Measurements from ENCODE around the gene KLHDC9.

KLHDC9 gene

DNA sequence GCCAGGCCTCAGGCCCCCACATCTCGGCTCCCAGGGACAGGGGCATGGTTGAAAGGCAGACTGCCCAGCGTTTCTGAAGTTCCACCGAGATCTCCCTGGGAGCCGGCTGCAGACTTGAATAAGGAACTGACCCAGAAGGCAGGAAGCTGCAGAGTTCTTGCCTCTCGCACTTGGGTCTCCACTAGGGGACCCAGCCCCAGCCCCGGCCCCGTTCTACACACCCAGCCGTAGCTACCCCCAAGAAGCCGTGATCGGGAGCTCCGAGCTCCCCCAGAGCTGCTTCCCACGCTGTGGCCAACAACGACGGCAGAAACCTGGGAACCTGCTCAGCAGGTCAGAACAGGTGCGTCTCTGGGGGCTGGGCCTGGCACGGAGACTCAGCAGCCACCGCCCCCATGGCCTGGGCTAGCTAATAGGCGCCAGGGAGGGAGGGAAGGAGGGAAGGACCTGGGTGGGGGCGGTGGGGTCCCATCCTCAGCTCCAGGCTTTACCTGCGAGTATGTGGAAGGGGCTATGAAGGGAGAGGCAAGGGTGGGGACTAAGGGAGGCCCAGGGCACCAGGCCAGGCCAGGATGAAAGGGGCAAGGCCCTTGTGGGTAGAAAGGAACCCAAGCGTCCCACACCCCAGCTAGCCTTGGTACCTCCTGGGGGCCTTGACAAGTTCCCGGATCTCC lies 8.8 kb upstream of the KLHDC9 start, which contains the start of gene NECTIN4:
NECTIN4 (minus strand) TSS at position 308 of the 674 bp plus-strand sequence; CDS start at position 46, 262 bp downstream.
- no peaks in the 10 kb centered on the region for H3K36me3 ChIP-seq
- intact Hi-C loops (cut with DNase I; ENCODE audit: low total_unique reads), result no loop called here
- TF ChIP-seq, protein P1, sequence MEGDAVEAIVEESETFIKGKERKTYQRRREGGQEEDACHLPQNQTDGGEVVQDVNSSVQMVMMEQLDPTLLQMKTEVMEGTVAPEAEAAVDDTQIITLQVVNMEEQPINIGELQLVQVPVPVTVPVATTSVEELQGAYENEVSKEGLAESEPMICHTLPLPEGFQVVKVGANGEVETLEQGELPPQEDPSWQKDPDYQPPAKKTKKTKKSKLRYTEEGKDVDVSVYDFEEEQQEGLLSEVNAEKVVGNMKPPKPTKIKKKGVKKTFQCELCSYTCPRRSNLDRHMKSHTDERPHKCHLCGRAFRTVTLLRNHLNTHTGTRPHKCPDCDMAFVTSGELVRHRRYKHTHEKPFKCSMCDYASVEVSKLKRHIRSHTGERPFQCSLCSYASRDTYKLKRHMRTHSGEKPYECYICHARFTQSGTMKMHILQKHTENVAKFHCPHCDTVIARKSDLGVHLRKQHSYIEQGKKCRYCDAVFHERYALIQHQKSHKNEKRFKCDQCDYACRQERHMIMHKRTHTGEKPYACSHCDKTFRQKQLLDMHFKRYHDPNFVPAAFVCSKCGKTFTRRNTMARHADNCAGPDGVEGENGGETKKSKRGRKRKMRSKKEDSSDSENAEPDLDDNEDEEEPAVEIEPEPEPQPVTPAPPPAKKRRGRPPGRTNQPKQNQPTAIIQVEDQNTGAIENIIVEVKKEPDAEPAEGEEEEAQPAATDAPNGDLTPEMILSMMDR (IDR thresholded peaks at IDR 0.05), result no peak
- H3K27ac ChIP-seq, result no peak within 1 kb of the TSS
- no peaks in the 10 kb centered on the region for H3K9me3 ChIP-seq
- peak in 1 of 2 donors; percentile 54 for DNase-seq
- no peak within 1 kb of the TSS for H3K4me3 ChIP-seq
- H3K4me1 ChIP-seq, result no peaks in the 10 kb centered on the region
- H3K27me3 ChIP-seq, result peaks cover 0 to 24% of the 10 kb centered on the region in 2 donors

DNA sequence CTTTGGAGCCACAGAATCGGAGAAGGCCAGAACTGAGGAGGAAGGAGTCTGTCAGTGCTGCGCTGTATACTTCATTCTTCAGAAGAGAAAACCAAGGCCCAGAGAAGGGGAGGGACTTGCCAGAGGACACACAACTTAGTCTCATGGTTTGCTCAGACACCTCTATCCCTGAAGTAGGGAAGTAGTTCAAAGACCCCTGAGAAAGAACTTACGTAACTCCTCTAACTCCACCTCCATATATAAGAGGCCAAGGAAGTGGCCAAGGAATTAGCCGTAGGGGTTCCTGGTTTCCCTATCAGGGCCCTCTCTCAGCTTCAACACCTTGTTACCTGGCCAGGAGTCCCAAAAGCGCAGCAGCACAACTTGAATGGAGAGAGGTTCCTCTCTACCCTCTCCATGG lies 8.2 kb upstream of the KLHDC9 start:
- Histone ChIP-seq H3K4me1 (no peaks in the 10 kb centered on the region), H3K9me3 (no peaks in the 10 kb centered on the region), H3K27ac (no peak overlapping the region), H3K4me3 (no peak overlapping the region), H3K36me3 (no peaks in the 10 kb centered on the region), H3K27me3 (peaks cover 0 to 24% of the 10 kb centered on the region in 2 donors)
- intact Hi-C loops (cut with DNase I; ENCODE audit: low total_unique reads), result loop anchor here (10.0 kb wide), 1 partner anchor 95 kb away; no protein-coding TSS in a partner anchor
- TF ChIP-seq, protein P1 (IDR thresholded peaks at IDR 0.05), result no peak
- DNase-seq, result peak in 1 of 2 donors; percentile 7

DNA sequence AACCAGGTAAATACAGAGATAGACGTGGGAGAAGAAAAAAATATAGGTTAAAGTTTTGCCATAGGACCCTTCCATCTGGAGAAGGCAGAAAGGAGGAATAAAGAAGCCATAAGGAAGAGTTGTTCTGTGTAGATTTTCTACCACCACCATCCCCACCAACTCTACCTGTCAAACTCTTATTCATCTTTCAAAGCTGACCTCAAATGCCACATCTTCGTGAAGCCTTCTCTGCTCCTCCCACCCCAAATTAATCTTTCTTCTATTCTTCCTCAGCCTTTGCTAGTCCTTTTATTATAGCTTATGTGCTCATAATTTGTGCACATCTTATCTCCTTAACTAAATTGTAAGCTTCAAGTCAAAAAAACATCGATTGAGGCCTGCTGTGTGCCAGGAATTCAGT lies 7.5 kb upstream of the KLHDC9 start:
- H3K27ac ChIP-seq, result no peak overlapping the region

DNA sequence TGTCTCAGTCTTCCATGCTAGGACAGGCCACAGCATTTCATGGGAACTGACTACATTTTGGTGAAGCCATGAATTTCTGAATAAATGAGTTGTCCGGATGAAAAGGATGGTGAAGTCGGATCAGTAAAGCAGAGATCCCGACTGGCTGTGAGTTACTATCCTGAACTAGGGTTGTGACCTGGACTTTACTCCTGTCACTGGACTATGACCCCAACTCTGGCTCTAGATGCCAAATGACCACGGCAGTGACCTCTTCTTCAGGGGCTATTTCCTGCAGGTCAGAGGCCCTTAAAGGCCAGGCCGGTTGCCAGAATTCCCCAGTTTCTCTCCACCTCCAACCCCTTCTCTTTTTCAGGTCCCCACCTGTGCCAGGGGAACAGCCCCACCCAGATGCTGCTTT lies 7.1 kb upstream of the KLHDC9 start:
- peaks cover 0 to 21% of the 10 kb centered on the region in 2 donors for H3K27me3 ChIP-seq
- TF ChIP-seq, protein P1 (IDR thresholded peaks at IDR 0.05), result no peak
- no peak overlapping the region for H3K4me3 ChIP-seq
- intact Hi-C loops (cut with DNase I; ENCODE audit: low total_unique reads), result loop anchor here (10.0 kb wide), 1 partner anchor 96 kb away; no protein-coding TSS in a partner anchor
- no peaks in the 10 kb centered on the region for H3K36me3 ChIP-seq
- H3K9me3 ChIP-seq, result no peaks in the 10 kb centered on the region
- no peak overlapping the region for H3K27ac ChIP-seq
- H3K4me1 ChIP-seq, result no peaks in the 10 kb centered on the region
- DNase-seq, result no peak

More for the DNA sequence above, 7.5 kb upstream of the KLHDC9 start:
- peaks cover 0 to 24% of the 10 kb centered on the region in 2 donors for H3K27me3 ChIP-seq
- H3K36me3 ChIP-seq, result no peaks in the 10 kb centered on the region
- H3K4me3 ChIP-seq, result no peak overlapping the region
- intact Hi-C loops (cut with DNase I; ENCODE audit: low total_unique reads), result loop anchor here (10.0 kb wide), 1 partner anchor 96 kb away; no protein-coding TSS in a partner anchor
- H3K4me1 ChIP-seq, result no peaks in the 10 kb centered on the region
- no peak for DNase-seq
- H3K9me3 ChIP-seq, result no peaks in the 10 kb centered on the region
- TF ChIP-seq, protein P1 (IDR thresholded peaks at IDR 0.05), result no peak

DNA sequence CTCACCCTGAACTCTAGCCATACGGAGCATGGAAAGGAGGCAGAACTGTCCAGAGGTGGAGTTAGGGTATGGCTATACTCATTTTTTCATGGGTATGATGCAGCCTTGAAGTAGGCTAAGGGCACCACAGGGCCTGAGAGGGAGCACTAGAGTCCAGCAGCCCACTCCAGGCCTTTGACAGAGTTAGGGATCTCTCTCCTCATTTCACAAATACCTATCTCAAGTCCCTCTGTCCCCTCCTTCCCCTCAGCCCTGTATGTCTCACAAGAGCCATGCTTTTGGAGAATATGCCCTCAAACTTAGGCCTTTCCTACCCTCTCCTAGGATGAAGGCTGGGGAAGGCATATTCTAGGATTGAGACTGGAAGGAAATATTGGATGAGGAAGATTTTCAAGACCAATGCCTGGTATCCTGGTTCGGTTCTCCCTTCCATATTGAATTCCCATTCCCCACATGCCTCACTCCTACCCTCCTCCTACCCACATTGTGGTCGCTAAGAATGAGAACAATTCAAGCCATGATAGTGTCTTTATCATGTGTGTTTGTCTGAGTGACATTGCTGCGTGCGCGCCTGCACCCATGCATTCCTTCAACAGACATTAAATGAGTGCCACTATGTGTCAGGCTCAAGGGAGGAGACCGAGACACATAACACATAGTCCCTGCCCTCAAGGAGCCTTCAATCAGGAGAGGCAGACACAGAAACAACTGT lies 6.2 kb upstream of the KLHDC9 start:
- TF ChIP-seq, protein P1 (IDR thresholded peaks at IDR 0.05), result no peak
- DNase-seq, result peak in 1 of 2 donors; percentile 21
- H3K27ac ChIP-seq, result no peak overlapping the region
- no peaks in the 10 kb centered on the region for H3K9me3 ChIP-seq
- intact Hi-C loops (cut with DNase I; ENCODE audit: low total_unique reads), result loop anchor here (10.0 kb wide), 1 partner anchor 97 kb away; no protein-coding TSS in a partner anchor
- H3K36me3 ChIP-seq, result no peaks in the 10 kb centered on the region
- H3K27me3 ChIP-seq, result peaks cover 0 to 16% of the 10 kb centered on the region in 2 donors
- H3K4me3 ChIP-seq, result no peak overlapping the region
- H3K4me1 ChIP-seq, result peaks cover 0 to 1% (median under 1%) of the 10 kb centered on the region in 4 donors
